ENCODE data around the gene TACC3. TPM values are rescaled to one million over a fixed set of nuclear protein-coding genes. Genes with fewer than 3 reads are reported as not detected.
"Not testable (repeated sequence)": the region's sequence is repeated elsewhere in the genome, so short reads cannot be mapped to it uniquely, and the experiment has no call there.

The TACC3 gene
- total RNA-seq, result 18.1 and 34.7 TPM in 2 replicates

GRCh38 chr4:1721003-1721665 is at the start of gene TACC3, which contains the start of gene TMEM129:
Gene TACC3 (plus strand): TSS chr4:1721521. CDS start chr4:1723422, 1,901 bp downstream.
Gene TMEM129 (minus strand): TSS chr4:1721323. CDS start chr4:1720837, 486 bp downstream.
- DNase-seq (ENCODE audit: low read depth, low spot score), result peak; percentile 60

GRCh38 chr4:1673671-1674070 is 47.6 kb upstream of the TACC3 start:
- no peak for DNase-seq (ENCODE audit: low read depth, low spot score)

- no peak for DNase-seq (ENCODE audit: low read depth, low spot score)
Observed at GRCh38 chr4:1674682-1675081, 46.6 kb upstream of the TACC3 start.

- DNase-seq (ENCODE audit: low read depth, low spot score), result no peak
Observed at GRCh38 chr4:1675136-1675801, 46.1 kb upstream of the TACC3 start.

- no peak for DNase-seq (ENCODE audit: low read depth, low spot score)
Observed at GRCh38 chr4:1675802-1676137, 45.6 kb upstream of the TACC3 start.

GRCh38 chr4:1676605-1677525 is 44.5 kb upstream of the TACC3 start:
- DNase-seq (ENCODE audit: low read depth, low spot score), result no peak

- no peak for DNase-seq (ENCODE audit: low read depth, low spot score)
Observed at GRCh38 chr4:1678244-1678643, 43.1 kb upstream of the TACC3 start.

- no peak for DNase-seq (ENCODE audit: low read depth, low spot score)
Observed at GRCh38 chr4:1682860-1683259, 38.5 kb upstream of the TACC3 start.

GRCh38 chr4:1683261-1683735 is 38.0 kb upstream of the TACC3 start:
- peak; percentile 5 for DNase-seq (ENCODE audit: low read depth, low spot score)

- no peak for DNase-seq (ENCODE audit: low read depth, low spot score)
Observed at GRCh38 chr4:1683736-1684505, 37.4 kb upstream of the TACC3 start, which contains the start of gene FAM53A. Gene FAM53A (minus strand): TSS chr4:1684313. CDS start chr4:1668741, 15,572 bp downstream.

GRCh38 chr4:1684506-1685234 is 36.7 kb upstream of the TACC3 start:
- DNase-seq (ENCODE audit: low read depth, low spot score), result peak; percentile 37

- DNase-seq (ENCODE audit: low read depth, low spot score), result no peak
Observed at GRCh38 chr4:1685235-1686150, 35.8 kb upstream of the TACC3 start.

- no peak for DNase-seq (ENCODE audit: low read depth, low spot score)
Observed at GRCh38 chr4:1686440-1687036, 34.8 kb upstream of the TACC3 start.

- DNase-seq (ENCODE audit: low read depth, low spot score), result no peak
Observed at GRCh38 chr4:1690698-1691097, 30.6 kb upstream of the TACC3 start.

- DNase-seq (ENCODE audit: low read depth, low spot score), result no peak
Observed at GRCh38 chr4:1691737-1692373, 29.5 kb upstream of the TACC3 start.

- DNase-seq (ENCODE audit: low read depth, low spot score), result no peak
Observed at GRCh38 chr4:1693131-1693896, 28.0 kb upstream of the TACC3 start.

GRCh38 chr4:1695913-1696312 is 25.4 kb upstream of the TACC3 start:
- no peak for DNase-seq (ENCODE audit: low read depth, low spot score)

GRCh38 chr4:1701671-1702070 is 19.6 kb upstream of the TACC3 start:
- not testable (repeated sequence) for DNase-seq (ENCODE audit: low read depth, low spot score)
